ENCODE results near the gene KRTAP5-2. TPM values are rescaled to one million over a fixed set of nuclear protein-coding genes. Genes with fewer than 3 reads are reported as not detected.

Gene KRTAP5-2
- total and polyA plus RNA-seq, 2 experiments from 2014 or later = not detected

- no peak overlapping the region for H2AFZ ChIP-seq
- no peaks in the 10 kb centered on the region for H4K20me1 ChIP-seq (ENCODE audit: insufficient read depth)
- no peak overlapping the region for H3K4me2 ChIP-seq (ENCODE audit: unreplicated experiment)
- H3F3A ChIP-seq (ENCODE audit: insufficient read depth) = no peaks in the 10 kb centered on the region
- H3K4me1 ChIP-seq (ENCODE audit: insufficient read depth) = peaks cover 13% of the 10 kb centered on the region
- H3K27ac ChIP-seq = no peak overlapping the region
- no peak for DNase-seq
- H3K4me3 ChIP-seq = no peak overlapping the region
- TF ChIP-seq EZH2 (IDR thresholded peaks at IDR 0.05; ENCODE audit: insufficient read depth, poor library complexity, severe bottlenecking) = no peak
- H3K9me2 ChIP-seq (ENCODE audit: insufficient read depth) = no peaks in the 10 kb centered on the region
- no peaks in the 10 kb centered on the region for H3K36me3 ChIP-seq (ENCODE audit: low read depth)
- H3K27me3 ChIP-seq (replicated peaks; ENCODE audit: insufficient read depth) = 0 out of 2 replicates have a peak, but pooled peaks cover 6% of the 10 kb centered on the region
- no peak overlapping the region for H3K9ac ChIP-seq
- H3K9me3 ChIP-seq (ENCODE audit: low read depth) = no peaks in the 10 kb centered on the region
- no peaks in the 10 kb centered on the region for H3K79me2 ChIP-seq (ENCODE audit: insufficient read depth)
- in situ Hi-C loops (cut with MboI) = no loop called here
- 62 to 63% methylated on average over 12 to 13 of the region's 13 CpGs for WGBS, 2 experiments (ENCODE audit: low coverage in 1 of 2, low lambda C conversion rate in 2 of 2, missing lambda C conversion rate in 2 of 2)
Observed at GRCh38 chr11:1554981-1555712, 42.9 kb downstream of the KRTAP5-2 start.

- Histone ChIP-seq H3K4me1 (ENCODE audit: insufficient read depth) (peaks cover 6% of the 10 kb centered on the region), H3K4me3 (no peak overlapping the region), H3K79me2 (ENCODE audit: insufficient read depth) (no peaks in the 10 kb centered on the region), H3K9me2 (ENCODE audit: insufficient read depth) (no peaks in the 10 kb centered on the region), H2AFZ (no peak overlapping the region), H3K27ac (no peak overlapping the region), H3K4me2 (ENCODE audit: unreplicated experiment) (no peak overlapping the region), H3K36me3 (ENCODE audit: low read depth) (no peaks in the 10 kb centered on the region), H4K20me1 (ENCODE audit: insufficient read depth) (no peaks in the 10 kb centered on the region), H3K9ac (no peak overlapping the region), H3F3A (ENCODE audit: insufficient read depth) (no peaks in the 10 kb centered on the region), H3K9me3 (ENCODE audit: low read depth) (no peaks in the 10 kb centered on the region), H3K27me3 (replicated peaks; ENCODE audit: insufficient read depth) (0 out of 2 replicates have a peak, but pooled peaks cover 6% of the 10 kb centered on the region)
- WGBS, 2 experiments (ENCODE audit: low coverage in 1 of 2, low lambda C conversion rate in 2 of 2, missing lambda C conversion rate in 2 of 2) = 48% methylated on average over 13 to 20 of the region's 20 CpGs
- no peak for DNase-seq
- in situ Hi-C loops (cut with MboI) = no loop called here
- no peak for TF ChIP-seq EZH2phosphoT487 (IDR thresholded peaks at IDR 0.05; ENCODE audit: insufficient read depth, low read depth)
- no peak for TF ChIP-seq EZH2 (IDR thresholded peaks at IDR 0.05; ENCODE audit: insufficient read depth, poor library complexity, severe bottlenecking)
Observed at GRCh38 chr11:1553808-1554594, 44.1 kb downstream of the KRTAP5-2 start.

GRCh38 chr11:1549338-1550330 lies 48.5 kb downstream of the KRTAP5-2 start:
- no peak overlapping the region for H3K4me2 ChIP-seq (ENCODE audit: unreplicated experiment)
- H3K9me3 ChIP-seq (ENCODE audit: low read depth) = no peaks in the 10 kb centered on the region
- H3K79me2 ChIP-seq (ENCODE audit: insufficient read depth) = no peaks in the 10 kb centered on the region
- DNase-seq = no peak
- H3K27ac ChIP-seq = no peak overlapping the region
- TF ChIP-seq EZH2phosphoT487 (IDR thresholded peaks at IDR 0.05; ENCODE audit: insufficient read depth, low read depth) = no peak
- TF ChIP-seq EZH2 (IDR thresholded peaks at IDR 0.05; ENCODE audit: insufficient read depth, poor library complexity, severe bottlenecking) = no peak
- H3K36me3 ChIP-seq (ENCODE audit: low read depth) = no peaks in the 10 kb centered on the region
- in situ Hi-C loops (cut with MboI) = no loop called here
- H3F3A ChIP-seq (ENCODE audit: insufficient read depth) = no peaks in the 10 kb centered on the region
- peaks cover 24% of the 10 kb centered on the region for H3K27me3 ChIP-seq (replicated peaks; ENCODE audit: insufficient read depth)
- no peaks in the 10 kb centered on the region for H4K20me1 ChIP-seq (ENCODE audit: insufficient read depth)
- 54% methylated on average over 13 of the region's 13 CpGs for WGBS, 2 experiments (ENCODE audit: low coverage in 1 of 2, low lambda C conversion rate in 2 of 2, missing lambda C conversion rate in 2 of 2)
- no peak overlapping the region for H3K9ac ChIP-seq
- no peak overlapping the region for H2AFZ ChIP-seq
- H3K4me1 ChIP-seq (ENCODE audit: insufficient read depth) = no peaks in the 10 kb centered on the region
- H3K4me3 ChIP-seq = no peak overlapping the region
- H3K9me2 ChIP-seq (ENCODE audit: insufficient read depth) = no peaks in the 10 kb centered on the region
